Esophagus squamous epithelium (tissue), 5 donors: ENCODE data around the gene CNPY1. TPM values are rescaled to one million over a fixed set of nuclear protein-coding genes. Genes with fewer than 3 reads are reported as not detected.

Experiments
- DNase-seq: peaks from one replicate; lab custom pipeline; 2025; lab: John Stamatoyannopoulos, UW
- H3K27ac ChIP-seq, 4 donors: fragments of 200-600 bp; sonication (generic); one replicate each; pipeline ENCODE4 v1.5.1; 2016 to 2019; ENCODE audit warnings: mild to moderate bottlenecking in 1 of 4
- H3K27me3 ChIP-seq, 4 donors: fragments of 200-600 bp; sonication (generic); 1 replicate in 3 of 4; 2 replicates in 1 of 4; pipeline versions ENCODE4 v1.5.1 to v1.6.0; 2017 to 2021; ENCODE audit warnings: antibody characterized with exemption in 1 of 4
- H3K36me3 ChIP-seq, 3 donors: fragments of 200-600 bp; sonication (generic); one replicate each; pipeline ENCODE4 v1.5.1; 2016 to 2019
- H3K4me1 ChIP-seq, 3 donors: fragments of 200-600 bp; sonication (generic); one replicate each; pipeline ENCODE4 v1.5.1; 2017 to 2019
- H3K4me3 ChIP-seq, 4 donors: fragments of 200-600 bp; sonication (generic); 1 replicate in 3 of 4; 2 replicates in 1 of 4; pipeline ENCODE4 v1.5.1; 2016 to 2019; ENCODE audit warnings: mild to moderate bottlenecking in 2 of 4, moderate library complexity in 1 of 4
- H3K9me3 ChIP-seq, 3 donors: fragments of 200-600 bp; sonication (generic); one replicate each; pipeline ENCODE4 v1.5.1; 2016 to 2019
- POLR2A ChIP-seq, 4 donors: fragments of 450-650 bp; IDR thresholded peaks; one replicate each; pipeline ENCODE4 v1.6.1; 2017; ENCODE audit warnings: antibody characterized with exemption in 4 of 4, mild to moderate bottlenecking in 4 of 4, moderate library complexity in 3 of 4
- WGBS, 2 donors: methylation state at CpG; one replicate each; pipeline ENCODE4 v1.1.5; 2018; 5-methylcytosine and 5-hydroxymethylcytosine counted together
- intact Hi-C: fragments of 100-400 bp; cut with DNase I; formaldehyde crosslinking; loops from one replicate; pipeline ENCODE4 v1.15.0; 2022
- total RNA-seq, 4 donors: library from RNA; depleted of rRNA; stranded (reverse); fragments of >200 nt; gene quantifications; one replicate each; pipeline ENCODE4 v1.1.0, GENCODE V29; 2016
- TF ChIP-seq, protein P1 (sequence below), 6 experiments: fragments of 450-650 bp in 4 of 6; fragments of 200-600 bp in 2 of 6; sonication (generic) in 2 of 6; IDR thresholded peaks; one replicate each; pipeline ENCODE4 v1.5.1; 2016 to 2019; ENCODE audit warnings: antibody characterized with exemption in 6 of 6, mild to moderate bottlenecking in 4 of 6, moderate library complexity in 4 of 6
- donor health status: DM: yes; HTN: yes; CAD: no.

The CNPY1 gene
- total RNA-seq, 4 donors from 2014 or later: not detected

DNA sequence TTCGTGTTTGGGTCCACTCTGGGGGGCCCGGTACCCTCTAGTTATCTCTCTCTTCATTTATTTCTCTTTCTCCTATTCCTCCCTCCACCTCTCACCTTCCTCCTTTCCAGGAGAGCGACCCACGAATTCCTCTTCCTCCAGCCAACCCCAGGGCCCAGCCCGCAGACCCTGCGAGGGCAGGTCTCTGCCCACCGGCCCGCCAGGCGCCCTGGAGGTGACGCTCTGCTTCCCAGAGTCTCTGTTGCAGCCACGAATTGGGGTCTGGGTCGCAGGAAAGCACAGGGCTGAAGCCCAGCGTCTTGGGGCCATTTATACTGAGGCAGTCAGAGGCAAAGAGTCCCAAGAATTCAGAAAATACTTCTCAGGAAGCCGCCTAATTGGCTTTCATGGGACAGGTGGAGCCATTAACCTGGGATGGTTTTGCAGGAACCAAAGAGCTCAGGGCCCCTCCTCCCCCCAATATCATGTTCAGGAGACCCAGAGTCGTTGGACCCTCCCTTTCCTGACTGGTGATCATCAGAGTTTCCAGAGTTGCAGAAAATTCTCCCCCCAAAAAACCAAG lies 91.1 kb downstream of the CNPY1 start:
- Histone ChIP-seq H3K27ac (no peak overlapping the region), H3K9me3 (no peaks in the 10 kb centered on the region), H3K27me3 (peaks cover 72 to 98% (median 82%) of the 10 kb centered on the region in 4 donors), H3K4me3 (no peak overlapping the region), H3K4me1 (peaks cover 29 to 69% (median 39%) of the 10 kb centered on the region in 3 donors), H3K36me3 (no peaks in the 10 kb centered on the region)
- intact Hi-C loops: no loop called here
- no peak for DNase-seq
- TF ChIP-seq, protein P1, sequence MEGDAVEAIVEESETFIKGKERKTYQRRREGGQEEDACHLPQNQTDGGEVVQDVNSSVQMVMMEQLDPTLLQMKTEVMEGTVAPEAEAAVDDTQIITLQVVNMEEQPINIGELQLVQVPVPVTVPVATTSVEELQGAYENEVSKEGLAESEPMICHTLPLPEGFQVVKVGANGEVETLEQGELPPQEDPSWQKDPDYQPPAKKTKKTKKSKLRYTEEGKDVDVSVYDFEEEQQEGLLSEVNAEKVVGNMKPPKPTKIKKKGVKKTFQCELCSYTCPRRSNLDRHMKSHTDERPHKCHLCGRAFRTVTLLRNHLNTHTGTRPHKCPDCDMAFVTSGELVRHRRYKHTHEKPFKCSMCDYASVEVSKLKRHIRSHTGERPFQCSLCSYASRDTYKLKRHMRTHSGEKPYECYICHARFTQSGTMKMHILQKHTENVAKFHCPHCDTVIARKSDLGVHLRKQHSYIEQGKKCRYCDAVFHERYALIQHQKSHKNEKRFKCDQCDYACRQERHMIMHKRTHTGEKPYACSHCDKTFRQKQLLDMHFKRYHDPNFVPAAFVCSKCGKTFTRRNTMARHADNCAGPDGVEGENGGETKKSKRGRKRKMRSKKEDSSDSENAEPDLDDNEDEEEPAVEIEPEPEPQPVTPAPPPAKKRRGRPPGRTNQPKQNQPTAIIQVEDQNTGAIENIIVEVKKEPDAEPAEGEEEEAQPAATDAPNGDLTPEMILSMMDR (IDR thresholded peaks at IDR 0.05): no peak
- no peak for TF ChIP-seq POLR2A (IDR thresholded peaks at IDR 0.05)
- 7% methylated on average over 9 to 11 of the region's 15 CpGs for WGBS, 2 donors

DNA sequence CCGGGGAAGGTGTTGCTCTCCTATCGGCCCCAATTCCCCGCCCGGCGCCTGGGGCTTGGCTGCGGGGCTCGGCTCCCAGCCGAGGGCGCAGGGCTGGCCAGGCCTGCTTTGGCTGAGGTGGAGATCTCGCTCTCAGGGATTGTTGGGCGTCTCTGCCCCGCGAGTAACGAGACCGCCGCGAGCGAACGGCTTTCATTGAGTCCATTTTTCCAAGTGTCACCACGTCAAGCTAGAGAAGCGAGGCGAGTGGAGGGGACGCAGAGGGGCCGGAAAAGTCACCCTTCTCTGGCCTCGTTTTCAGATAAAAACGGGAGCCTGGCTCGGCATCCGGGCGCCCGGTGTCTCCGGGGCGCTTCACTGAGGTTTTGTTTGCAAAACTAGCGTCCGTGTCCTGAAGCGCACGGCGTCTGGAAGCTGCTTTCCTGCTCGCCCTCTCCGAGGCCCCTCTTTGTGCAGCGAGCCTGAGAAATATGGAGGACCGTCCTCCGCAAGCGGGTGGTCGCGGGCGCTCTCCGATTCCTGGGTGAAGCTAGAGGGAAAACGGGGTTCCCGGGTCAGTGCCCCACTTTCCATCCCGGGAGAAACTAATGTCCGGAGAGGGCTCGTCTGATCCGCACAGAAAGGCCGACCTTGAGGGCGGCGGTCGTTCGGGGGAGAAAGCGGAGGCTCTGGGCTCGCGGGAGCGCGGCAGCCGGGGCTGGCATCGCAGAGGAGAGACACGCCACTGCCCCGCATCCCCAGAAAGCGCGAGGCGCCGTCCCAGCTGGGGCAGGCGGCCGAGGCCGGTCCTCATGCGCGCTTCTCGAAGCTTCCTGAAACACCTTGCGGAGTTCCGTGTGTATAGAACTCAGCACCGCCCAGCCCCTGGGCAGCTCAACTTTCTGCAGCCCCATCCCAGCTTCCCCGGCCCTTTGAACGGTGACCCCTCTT lies 91.9 kb downstream of the CNPY1 start:
- Histone ChIP-seq H3K36me3 (no peaks in the 10 kb centered on the region), H3K4me1 (peaks cover 29 to 74% (median 37%) of the 10 kb centered on the region in 3 donors), H3K27me3 (peaks cover 65 to 98% (median 81%) of the 10 kb centered on the region in 4 donors), H3K27ac (no peak overlapping the region), H3K9me3 (no peaks in the 10 kb centered on the region), H3K4me3 (peak overlapping the region in 2 of 4 donors; percentile 11 to 38)
- DNase-seq: no peak
- TF ChIP-seq, protein P1 (IDR thresholded peaks at IDR 0.05): no peak
- no peak for TF ChIP-seq POLR2A (IDR thresholded peaks at IDR 0.05)
- WGBS, 2 donors: 9 to 14% methylated on average over 5 to 16 of the region's 82 CpGs
- intact Hi-C loops: no loop called here

DNA sequence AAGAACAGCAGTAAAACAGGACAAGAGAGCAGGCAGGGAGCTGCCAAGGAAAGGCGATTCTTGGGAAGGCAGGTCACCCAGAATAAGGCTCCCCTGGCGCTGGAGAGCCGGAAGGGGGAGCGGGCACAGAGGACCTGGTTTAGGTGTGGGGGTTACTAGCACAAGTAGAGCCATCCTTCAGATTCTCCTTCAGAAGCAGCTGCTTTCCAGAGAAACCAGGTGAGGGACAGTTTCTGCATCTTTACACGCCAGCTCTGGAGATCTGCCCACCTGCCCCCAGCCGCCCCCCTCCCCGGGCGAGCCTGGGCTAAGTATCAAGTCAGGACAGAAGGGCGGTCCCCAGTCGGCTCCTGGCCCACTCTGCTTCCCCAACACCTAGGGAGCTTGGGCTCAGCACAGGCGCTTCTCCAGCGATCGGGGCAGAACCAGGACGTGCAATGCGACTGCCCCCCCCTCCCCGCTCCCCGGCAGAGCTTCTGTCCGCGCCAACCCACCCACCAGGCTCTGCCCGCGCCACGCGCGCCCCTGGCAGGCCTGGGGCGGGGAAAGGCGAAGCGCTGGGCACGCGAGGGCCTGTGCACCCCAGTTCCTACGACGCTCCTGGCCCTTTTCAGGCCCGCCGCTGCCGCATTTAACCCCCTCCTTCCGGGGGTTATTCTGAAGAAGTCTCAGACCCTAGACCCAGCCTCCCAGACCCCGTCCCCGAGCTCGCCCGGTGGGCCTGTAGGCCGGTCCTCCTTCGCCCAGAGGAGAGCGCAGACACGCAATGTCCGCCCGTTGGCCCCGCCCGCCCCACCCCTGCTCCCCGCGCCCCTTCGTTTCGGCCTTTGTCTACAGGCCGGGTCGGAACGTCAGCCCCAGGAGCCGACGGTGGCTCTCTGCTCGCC lies 92.8 kb downstream of the CNPY1 start:
- peak overlapping the region in 2 of 4 donors; percentile 11 to 38 for H3K4me3 ChIP-seq
- DNase-seq: no peak
- H3K4me1 ChIP-seq: peaks cover 22 to 74% (median 31%) of the 10 kb centered on the region in 3 donors
- no peak for TF ChIP-seq POLR2A (IDR thresholded peaks at IDR 0.05)
- TF ChIP-seq, protein P1 (IDR thresholded peaks at IDR 0.05): no peak
- no peaks in the 10 kb centered on the region for H3K9me3 ChIP-seq
- intact Hi-C loops: no loop called here
- H3K36me3 ChIP-seq: no peaks in the 10 kb centered on the region
- no peak overlapping the region for H3K27ac ChIP-seq
- H3K27me3 ChIP-seq: peaks cover 62 to 98% (median 81%) of the 10 kb centered on the region in 4 donors
- 0 to 8% methylated on average over 4 to 8 of the region's 57 CpGs for WGBS, 2 donors

DNA sequence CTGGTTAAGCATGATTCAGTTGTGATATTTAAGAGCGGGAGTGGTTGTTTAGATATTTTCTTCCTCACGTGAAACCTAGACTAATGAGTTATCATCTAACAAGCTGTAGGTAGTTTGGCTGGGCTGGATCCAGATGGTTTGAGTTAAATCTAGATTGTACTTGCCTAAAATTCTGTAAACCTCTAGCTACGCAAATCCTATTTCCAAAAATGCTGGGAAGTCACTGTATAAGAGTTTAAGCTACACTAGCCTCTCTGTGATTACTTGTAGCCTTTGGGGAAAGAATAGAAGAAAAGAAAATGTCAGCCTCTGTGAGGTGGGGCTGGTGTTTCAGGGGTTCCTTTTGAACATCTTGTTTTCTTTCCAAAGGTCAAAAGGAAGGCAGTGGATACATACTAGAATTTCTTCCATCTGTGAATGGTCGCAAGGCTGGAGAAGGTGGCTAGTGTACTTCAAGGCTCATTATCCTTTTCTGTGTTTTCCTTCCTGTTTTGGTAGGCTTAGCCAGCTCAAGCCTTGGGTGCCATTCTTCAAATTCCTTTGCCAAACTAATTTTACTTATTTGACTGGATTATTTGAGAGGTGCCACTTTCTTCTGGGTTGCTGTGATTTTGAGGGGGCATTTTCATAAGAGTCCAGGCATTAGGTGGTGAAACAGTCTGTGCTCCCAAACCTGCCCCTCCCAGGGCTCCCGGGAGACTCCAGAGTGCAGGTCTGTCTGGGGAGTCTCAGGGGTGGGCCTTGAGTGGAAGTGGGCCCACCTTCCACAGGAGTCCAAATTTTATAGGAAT lies 93.7 kb downstream of the CNPY1 start:
- Histone ChIP-seq H3K4me1 (peaks cover 16 to 71% (median 29%) of the 10 kb centered on the region in 3 donors), H3K36me3 (no peaks in the 10 kb centered on the region), H3K4me3 (no peak overlapping the region), H3K9me3 (no peaks in the 10 kb centered on the region), H3K27me3 (peaks cover 62 to 98% (median 88%) of the 10 kb centered on the region in 4 donors), H3K27ac (no peak overlapping the region)
- DNase-seq: no peak
- WGBS, 2 donors: 28 to 29% methylated on average over 4 to 5 of the region's 5 CpGs
- no peak for TF ChIP-seq POLR2A (IDR thresholded peaks at IDR 0.05)
- TF ChIP-seq, protein P1 (IDR thresholded peaks at IDR 0.05): no peak
- intact Hi-C loops: no loop called here
